ENCODE measurements around the gene SPATA21.

The SPATA21 gene

DNA sequence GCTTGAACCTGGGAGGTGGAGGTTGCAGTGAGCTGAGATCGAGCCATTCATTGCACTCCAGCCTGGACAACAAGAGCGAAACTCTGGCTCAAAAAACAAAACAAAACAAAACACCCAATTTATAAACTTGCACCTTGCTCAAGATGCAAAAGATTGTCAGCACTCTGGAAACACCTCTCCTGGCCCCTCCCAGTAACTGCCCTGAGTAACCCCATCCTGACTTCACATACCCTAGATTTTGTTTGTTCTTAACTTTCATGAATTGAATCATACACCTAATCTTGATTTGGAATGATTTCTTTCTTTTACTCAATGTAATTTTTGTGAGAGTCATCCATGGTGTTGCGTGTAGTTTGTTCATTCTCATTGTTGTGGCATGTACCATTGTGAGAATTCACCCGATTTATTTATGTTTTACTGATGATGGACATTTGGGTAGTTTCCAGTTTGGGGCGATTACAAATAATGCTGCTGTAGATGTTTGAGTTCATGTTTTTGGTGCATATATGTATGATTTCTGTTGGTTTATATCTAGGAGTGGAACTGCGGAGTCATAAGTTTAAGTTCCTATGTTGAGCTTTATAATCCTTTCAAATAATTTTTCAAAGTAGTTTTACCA, 13.7 kb upstream of the SPATA21 start:
- DNase-seq, result no peak

DNA sequence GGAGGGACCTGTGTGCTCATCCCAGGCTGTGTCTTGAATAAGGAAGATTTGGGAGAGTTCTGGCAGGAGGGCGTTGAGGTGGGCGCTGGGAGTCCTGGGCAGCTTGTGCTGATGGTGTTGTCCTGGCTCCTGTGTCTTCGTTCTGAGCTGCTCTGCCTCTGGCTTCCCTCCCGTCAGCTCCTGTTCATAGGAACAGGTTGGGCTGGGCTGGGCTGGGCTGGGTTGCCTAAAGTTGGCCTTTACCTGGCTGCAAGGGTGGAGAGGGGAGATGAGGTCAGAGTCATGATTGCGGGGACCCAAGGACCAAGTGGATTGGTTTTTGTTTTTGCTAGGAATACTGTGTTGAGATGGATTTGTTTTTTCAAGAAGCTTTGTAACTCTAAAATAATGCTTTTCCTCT, 12.4 kb upstream of the SPATA21 start:
- no peak for DNase-seq

DNA sequence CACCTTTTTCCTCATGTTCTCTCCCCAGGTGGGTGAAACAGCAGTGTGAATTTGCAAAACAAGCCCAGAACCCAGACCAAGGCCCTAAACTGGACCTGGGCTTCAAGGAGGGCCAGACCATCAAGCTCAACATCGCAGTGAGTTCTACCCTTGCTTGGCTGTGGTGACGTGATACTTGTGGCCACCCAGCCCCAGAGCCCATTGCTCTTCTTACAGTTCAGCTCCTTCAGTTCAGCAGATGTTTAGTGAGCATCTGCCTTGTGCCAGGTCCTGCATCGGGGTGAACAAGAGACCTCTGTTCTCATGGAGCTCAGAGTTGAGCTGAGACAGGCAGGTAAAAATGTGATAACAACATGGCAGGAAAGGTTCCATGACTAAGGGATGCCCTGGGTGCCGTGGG, 11.8 kb upstream of the SPATA21 start:
- no peak for DNase-seq

DNA sequence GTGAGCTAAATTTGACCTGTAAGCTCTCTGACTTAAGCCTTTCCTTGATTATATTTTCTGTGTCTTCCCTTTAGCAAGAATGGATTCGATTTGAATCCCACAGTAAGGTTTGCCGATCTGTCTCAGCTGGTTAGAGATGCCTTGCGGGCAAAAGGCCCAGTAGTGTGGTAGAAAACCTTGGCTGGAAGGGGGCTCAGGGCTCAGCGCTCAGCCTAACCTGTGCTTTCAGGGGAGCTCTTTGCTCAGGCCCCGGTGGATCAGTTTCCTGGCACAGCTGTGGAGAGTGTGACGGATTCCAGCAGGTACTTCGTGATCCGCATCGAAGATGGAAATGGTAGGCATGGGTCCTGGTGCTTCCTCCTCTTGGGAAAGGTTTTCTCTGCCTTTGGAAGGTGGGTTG, 10.4 kb upstream of the SPATA21 start:
- DNase-seq, result no peak

DNA sequence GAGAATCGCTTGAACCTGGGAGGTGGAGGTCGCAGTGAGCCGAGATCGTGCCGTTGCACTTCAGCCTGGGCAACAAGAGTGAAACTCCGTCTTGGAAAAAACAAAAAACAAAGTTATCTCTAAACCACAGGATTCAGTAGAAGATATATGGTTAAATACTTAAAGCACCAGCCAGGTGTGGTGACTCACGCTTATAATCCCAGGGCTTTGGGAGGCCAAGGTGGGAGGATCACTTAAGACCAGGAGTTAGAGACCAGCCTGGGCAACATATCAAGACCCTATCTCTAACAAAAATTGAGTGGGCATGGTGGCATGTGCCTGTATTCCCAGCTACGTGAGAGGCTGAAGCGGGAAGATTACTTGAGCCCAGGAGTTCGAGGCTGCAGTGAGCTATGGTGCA, 8.9 kb upstream of the SPATA21 start:
- no peak for DNase-seq

DNA sequence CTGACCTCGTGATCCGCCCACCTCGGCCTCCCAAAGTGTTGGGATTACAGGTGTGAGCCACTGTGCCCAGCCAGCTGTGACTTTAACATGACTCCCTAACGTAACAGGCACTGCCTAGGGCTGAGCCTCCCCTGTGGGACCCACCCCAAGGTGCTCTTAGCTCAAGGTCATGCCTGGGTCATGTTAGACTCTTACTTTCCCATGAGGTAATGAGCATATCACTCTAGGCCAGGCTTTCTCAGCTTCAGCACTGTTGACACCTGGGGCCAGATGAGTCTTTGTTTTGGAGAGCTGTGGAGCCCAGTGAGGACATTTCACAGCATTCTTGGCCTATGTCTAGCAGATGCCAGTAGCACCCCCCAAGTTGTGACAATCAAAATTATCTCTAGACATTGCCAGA, 7.8 kb upstream of the SPATA21 start:
- DNase-seq, result no peak

DNA sequence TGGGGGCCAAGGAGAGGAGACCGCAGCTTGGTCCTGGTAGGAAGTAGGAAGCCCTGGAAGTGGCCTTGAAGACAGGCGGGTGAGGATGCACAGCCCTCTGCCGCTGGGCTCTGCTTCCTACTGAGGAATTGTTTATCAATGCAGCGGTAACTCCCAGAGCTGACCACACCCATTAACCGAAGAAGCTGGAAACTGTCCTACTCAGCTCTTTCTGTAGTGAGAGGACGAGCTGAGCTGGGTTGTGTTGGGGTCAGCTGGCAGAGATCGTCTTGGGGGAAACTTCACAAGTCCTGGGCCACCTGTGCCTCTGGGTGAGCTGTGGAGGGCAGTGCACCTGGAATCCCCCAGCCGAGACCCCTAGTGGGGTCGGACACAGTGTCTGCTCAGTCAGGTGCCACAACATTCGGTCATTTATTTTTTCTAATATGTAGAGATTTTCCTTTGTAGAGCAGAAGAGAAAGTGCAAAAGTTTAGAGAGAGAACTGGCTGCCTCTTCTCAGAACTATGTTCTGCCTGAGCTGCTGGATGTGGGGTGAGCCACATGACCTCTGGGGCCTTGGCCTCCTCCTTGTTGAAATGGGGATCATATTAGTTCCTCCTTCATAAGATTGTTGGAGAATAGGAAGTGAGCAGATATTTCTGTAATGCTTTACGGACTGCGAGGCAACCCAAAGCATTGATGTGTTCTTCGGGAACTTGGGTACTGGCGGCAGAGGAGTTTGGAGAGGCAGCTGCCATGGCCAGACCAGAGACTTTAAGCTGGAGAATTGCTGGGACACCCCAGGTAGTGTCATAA, 6.9 kb upstream of the SPATA21 start:
- no peak for DNase-seq

DNA sequence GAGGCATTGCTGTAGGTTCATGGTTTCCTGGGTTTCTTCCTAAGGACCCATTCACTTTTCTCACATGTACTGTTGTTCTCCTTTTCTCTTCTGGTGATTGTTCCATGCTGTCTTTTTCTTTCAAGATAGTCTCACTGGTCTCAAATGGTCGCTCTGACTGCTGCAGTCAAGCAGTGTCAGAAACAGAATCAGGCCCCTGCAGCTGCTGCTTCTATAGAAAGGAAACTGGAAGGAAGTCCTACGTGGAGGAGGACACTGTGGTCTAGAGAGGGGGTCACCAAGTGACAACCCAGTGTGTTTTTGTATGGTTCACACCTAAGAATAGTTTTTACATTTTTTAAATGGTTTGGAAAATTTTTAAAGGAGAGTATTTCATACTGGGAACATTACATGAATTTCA, 5.7 kb upstream of the SPATA21 start:
- DNase-seq, result no peak

DNA sequence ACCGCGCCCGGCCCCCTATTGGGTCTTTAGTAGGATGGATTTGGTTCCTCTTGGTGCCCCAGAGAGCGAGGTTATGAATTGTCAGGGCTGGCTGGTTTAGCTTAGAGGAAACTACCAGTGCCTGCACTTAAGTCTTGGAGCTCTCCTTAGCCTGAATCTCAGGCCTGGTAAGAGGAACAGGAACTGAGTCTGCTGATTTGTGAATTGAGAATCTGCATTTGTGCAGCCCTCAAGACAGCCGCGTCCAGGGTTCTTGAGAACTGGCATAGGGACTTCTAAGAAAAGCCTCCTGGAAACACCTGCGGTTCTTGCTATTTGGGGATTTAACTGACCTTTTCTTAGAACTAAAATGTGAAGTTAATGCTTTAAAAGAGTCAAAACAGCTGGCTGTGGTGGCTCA, 5.0 kb upstream of the SPATA21 start:
- no peak for DNase-seq

DNA sequence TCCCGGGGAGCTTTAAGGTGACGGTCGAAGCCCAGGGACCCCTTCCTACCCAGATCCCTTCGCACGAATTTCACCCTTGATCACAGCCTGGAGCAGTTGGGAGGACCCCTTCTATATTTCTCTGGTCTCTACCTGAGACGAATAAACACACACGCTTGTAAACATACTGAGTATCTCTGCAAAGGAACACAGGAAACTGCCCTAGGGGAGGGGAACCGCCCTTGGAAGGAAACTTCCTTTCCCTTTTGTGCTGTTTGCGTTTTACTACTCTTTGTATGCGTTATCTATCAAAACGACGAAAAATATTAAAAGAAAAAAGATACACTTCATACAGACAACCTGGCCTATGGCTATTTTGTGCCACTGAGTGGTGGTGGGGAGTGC, 4.0 kb upstream of the SPATA21 start:
- DNase-seq, result no peak

DNA sequence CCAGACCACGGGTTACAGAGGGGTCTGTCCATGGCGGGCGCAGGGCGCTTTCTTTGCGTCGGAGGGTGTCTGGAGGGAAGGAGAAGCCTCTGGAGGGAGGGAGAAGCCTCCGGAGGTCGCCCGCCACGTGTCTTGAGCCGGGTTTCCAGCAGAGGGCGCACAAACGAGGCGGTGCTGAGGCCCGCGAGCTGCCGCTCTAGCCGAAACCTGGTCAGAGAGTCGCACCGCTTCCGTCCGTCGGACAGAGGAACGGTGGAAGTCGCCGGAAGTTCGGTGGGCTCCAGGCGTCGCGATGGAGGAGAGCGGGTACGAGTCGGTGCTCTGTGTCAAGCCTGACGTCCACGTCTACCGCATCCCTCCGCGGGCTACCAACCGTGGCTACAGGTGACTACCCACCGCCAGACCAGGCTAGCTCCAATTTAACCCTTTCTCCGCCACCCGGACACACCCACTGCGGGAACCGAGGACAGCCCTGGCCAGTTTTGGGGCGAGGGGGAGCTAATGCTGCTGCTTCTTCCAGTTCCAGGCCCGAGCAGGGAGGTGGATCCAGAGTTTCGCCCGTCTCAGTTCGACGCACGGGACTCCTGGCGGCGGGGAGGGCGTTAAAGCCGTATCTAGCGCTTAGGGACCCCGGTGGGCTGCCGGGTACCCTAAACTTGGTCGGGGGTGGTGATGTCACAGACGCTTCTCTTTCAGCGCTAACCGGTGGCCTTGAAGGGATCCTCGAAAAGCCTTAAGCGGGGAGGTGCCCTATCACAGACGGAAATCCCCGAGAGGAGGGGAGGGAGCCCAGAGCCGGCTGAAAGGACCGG, 3.5 kb upstream of the SPATA21 start, which contains the start of gene NECAP2:
Gene NECAP2, plus strand, starts transcription at position 255 of the 812 bp plus-strand sequence. Its CDS starts 38 bp downstream, at position 293.
- peak; percentile 98 for DNase-seq

DNA sequence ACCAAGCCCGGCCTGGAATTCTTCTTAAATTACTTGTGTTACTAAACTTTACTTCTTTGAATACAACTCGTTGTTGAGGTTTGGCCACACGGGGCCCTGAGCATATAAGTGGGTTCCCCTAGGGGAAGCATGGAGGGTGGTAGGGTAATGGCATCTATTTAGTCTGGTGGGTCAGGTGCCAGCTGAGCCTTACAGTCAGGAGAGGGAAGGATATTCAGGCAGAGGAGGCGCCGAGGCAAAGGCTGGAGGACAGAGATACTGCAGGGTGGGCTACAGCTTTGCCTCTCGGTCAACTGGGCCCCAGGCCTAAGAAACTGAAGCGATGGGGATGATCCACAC, 2.9 kb upstream of the SPATA21 start:
- no peak for DNase-seq

DNA sequence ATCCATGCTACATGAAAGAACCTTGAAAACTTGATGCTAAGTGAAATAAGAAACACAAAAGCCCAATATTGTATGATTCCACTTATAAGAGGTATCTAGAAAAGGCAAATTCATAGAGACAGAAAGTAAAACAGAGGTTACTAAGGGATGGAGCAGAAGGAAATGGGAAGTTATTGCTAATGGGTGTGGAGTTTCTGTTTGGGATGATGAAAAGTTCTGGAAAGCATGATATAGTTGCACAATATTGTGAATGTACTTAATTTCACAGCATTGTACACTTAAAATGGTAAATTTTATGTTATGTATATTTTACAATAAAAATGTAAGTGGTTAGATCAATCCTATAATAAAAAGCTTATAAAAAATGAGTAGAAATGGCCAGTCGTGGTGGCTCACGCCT, 1.7 kb upstream of the SPATA21 start:
- DNase-seq, result no peak

DNA sequence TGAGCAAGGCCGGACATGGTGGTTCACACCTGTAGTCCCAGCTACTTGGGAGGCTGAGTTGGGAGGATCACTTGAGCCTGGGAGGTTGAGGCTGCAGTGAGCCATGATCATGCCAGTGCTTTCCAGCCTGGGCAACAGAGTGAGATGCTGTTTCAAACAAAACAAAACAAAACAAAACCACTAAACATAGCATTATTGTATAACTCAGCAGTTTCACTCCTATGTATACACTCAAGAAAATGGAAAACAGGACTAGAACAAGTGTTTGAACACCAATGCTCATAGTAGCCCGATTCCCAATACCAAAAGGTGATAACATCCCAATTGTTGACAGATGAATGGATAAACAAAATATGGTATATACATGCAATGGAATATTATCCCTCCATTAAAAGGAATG, 1.3 kb upstream of the SPATA21 start:
- DNase-seq, result no peak

DNA sequence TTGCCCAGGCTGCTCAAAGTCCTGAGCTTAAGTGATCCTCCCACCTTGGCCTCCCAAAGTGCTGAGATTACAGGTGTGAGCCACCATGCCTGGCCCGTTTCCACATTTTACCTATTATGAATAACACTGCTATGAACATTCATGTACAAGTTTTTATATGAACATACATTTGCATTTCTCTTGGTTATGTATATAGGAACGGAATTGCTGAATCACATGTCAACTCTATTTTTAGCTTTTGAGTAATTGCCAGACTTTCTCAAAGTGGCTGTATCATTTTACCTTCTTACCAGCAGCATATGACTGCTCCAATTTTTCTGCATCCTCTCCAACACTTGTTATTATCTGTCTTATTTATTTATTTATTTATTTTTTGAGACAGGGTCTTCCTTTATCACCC, 2.7 kb downstream of the SPATA21 start:
- no peak for DNase-seq

DNA sequence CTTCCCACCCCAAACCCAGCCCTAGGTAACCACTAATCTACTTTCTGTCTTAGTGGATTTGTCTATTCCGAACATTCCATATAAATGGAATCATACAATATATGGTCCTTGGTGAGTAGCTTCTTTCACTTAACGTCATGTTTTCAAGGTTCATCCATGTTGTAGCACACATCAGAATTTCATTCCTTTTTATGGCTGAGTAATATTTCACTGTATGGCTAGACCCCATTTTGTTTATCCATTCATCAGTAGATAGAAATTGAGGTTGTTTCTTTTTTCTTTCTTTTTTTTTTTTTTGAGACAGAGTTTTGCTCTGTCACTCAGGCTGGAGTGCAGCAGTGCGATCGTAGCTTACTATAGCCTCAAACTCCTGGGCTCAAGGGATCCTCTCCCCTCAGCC, 3.2 kb downstream of the SPATA21 start:
- DNase-seq, result no peak

DNA sequence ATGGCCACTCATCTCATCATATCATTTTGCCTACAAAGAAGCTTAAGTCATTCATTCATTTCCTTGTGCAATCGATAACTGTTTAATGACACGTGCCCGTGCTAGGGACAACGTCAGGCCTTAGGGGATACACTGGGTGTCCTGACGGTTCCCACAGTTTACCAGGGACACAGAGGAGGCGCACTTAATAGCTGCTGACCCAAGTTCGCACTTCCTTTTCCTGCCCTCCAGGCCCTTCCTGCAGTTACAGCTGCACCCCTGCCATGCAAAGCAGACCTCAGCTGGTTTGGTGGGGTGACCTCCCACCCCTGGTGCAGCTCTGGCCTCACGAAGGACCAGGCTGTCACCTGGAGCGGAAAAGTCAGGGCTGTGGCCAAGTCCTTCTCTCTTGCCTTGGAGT, 4.2 kb downstream of the SPATA21 start:
- no peak for DNase-seq

DNA sequence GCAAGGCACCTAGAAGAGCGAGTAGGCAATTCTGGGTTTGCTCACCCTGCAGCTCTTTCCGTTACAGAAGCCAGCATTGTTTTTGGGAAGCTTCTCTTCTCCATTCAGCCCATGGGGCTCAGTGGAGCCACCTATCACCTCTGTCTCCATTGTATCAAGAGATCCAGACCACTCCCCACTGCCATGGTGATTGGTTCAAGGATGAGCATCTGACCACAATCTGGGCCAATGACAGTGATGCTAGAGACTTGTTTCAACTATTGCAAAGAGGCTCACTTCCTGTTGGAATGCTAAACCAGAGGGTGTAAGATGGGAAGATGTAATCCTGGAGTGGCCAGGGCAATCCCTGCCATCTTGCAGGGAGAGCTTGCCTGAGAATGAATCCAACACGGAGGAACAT, 6.6 kb downstream of the SPATA21 start:
- DNase-seq, result no peak

DNA sequence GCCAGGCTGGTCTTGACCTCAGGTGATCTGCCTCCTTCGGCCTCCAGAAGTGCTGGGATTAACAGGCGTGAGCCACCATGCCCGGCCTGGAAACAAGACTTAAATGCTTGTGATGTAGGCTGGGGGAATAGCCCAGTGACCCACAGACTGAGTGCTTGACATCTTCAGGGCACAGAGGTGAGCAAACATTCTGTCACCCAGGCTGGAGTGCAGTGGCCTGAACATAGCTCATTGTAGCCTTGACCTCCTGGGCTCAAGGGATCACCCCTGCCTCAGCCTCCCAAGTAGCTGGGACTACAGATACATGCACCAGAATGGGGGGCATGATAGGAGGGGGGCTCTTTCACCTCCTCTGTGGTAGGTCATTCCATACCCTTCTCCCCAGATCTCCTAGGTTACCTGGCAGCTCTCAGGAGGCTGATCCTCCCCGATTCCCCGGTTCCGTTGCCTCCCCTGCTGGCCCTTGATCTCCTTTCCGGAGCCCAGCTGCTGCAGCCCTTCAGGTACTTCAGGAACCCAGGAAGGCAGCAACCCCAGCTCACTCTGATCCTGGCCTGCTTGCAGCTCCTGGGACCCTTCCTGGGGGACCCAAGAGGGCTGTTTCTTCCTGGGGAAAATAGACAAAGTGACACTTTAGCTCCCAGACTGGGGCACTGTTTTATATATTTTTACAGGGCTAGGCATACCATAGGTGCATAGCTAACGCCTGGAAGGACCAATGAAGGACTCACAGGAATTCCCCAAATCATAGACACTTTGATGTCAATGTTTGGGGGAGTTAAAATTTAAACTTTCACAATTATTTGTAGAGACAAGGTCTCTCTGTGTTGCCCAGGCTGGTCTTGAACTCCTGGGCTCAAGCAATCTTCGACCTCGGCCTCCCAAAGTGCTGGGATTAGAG, 11.8 kb downstream of the SPATA21 start:
- no peak for DNase-seq

DNA sequence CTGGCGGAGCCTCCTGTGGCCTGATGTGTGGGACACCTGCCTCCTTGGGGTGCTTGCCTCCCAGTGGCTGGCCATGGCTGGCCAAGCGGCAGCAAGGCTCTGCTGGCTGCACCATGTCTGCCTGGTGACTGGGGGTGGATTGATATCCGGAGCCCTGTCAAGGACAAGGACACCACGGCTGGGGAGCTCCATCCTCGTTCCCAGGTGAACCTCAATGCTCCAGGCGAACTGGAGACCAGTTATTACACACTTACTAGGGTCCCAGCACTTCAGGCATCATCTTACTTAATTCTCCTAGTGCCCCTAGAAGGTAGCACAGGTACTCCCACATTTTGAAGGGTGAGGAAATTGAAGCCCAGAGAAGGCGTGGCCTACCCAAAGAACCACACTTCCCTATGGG, 15.2 kb downstream of the SPATA21 start:
- no peak for DNase-seq

DNA sequence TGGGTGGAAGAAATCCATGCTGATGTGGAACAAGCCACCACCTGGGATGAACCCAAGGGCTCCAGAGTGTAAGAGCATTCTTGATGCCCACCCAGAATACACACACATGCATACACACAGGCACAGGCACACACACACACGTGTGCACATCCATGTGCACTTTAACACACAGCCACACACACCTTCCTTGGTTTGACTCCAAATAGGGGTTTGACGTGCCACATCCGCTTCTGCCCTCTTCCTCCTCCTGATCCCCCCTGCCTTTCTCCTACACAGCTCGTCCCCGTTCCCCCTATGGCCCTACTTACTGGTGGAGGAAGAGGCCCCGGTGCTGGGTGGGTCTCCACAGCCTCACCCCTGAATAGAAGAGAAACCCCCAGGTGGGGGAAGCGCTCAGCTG, 16.0 kb downstream of the SPATA21 start:
- DNase-seq, result no peak

DNA sequence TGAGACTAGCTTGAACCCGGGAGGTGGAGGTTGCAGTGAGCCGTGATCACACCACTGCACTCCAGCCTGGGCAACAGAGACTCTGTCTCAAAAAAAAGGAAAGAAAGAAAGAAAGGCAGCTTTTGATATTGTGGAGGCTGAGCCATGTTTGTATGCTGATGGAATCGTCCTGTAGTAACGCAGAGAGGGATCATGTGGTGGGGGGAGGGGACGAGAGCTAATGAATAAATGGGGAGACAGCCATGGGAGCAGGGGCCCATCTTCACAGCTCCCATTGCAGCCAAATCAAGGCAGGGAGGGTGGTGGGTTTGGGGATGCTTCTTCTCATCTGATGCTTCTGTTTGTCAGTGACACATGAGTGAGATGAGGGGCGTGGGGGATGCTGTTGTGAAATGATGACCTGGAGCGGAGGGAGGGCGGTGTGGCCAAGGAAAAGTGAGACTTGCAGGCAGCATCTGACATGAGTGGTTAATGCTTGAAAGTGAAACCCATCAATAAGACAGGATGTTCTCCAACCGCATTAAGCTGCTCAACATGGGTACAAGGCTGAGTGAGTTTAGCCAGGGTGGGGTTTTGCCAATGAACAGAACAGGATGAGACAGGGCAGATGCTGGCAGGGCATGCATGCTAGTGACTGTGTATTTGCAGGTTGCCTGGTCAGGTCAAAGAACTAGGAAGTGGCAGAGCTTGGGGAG, 16.7 kb downstream of the SPATA21 start:
- DNase-seq, result peak; percentile 82
